GM21619 (cell line): ENCODE data around the gene OR1J1.

Experiments
- ATAC-seq: cut with Tn5 transposase; IDR thresholded peaks from one replicate; pipeline ENCODE4 v1.9.1; 2021; ENCODE audit not compliant: unreplicated experiment

Gene OR1J1

DNA sequence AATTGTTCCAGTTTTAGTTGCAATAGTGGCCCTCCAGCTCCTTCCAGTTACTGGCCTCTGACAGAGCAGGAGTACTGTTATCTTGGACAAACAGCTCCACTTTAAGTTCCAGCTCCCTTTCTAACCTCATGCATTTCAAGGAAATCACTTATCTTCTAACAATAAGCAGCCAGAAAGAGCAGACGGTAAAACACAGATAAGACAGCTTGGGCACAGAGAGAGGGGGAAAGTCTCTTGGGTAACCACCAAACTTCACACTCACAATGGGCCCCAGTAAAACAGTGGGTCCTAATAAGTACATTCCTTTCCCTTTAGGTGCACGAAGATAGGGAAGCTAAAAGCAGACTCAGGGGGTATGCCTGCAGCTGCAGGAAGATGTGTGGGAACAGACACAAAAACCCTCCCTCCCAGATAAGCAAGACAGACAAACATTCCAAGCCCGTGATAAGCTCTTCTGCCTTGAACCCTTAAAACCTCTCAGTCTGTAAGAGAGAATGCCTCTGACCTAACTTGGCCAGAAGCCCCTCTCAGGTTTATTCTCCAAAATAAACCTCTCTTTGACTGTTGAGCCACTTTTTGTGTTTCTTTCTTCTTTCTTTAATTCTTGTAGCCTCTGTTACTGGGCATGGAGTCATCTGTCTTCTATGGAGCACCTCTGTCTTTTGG, 30.8 kb downstream of the OR1J1 start:
- no peak for ATAC-seq

DNA sequence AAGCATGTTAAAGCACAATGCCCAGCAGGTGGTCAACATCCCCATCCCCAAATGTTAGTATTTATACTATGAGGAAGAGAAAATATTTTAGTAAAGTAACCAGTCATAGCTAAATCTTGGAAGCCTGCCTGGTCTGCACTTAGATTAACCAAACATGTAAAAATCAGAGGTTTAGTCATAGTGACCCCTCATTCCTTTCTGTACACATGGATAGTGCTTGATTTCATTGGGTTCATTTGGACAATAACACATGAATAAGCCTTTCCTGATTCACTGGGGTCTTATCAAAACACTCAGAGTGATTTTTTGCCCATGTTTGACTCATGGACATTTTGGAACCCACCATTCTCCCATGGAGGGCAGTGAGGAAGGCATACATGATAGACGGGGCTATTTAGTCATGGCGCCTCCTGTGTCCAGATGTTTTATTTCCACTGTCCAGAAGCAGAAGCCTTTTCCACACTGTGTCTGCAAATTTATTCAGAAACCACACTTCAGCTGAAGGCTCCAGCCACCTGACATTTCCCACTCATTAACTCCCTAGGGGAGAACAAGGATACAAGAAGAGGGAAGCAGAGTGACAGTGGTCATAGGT, 32.5 kb downstream of the OR1J1 start:
- no peak for ATAC-seq

DNA sequence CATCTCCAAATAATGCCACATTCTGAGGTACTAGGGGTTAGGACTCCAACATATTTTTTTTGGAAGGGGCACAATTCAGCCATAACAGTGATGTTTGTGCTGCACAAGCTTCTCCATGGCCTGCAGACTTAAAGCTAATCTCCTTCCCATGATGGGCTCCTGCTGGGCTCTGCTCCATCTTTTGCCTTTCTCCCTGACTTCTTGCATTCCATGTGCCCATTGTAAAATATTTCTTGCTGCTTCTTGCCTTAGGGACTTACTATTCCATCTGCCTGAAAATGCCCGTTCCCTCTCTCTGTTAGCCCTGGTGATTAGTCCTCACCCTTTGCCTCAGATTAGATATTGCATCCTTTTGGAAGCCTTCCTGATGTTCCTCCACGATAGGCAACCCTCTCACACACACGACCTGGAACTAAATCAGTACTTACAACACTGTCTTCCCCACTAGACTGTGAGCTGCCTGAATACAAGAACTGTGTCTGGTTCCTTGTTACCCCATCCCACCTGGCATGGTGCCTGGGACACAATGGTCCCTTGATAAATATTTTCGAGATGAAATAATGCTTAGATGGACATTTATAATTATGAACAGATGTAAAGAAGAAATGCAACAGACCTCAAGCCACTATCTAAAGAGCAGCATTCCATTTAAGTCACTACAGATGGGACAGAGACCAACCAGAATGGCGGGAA, 33.5 kb downstream of the OR1J1 start:
- ATAC-seq, result no peak

DNA sequence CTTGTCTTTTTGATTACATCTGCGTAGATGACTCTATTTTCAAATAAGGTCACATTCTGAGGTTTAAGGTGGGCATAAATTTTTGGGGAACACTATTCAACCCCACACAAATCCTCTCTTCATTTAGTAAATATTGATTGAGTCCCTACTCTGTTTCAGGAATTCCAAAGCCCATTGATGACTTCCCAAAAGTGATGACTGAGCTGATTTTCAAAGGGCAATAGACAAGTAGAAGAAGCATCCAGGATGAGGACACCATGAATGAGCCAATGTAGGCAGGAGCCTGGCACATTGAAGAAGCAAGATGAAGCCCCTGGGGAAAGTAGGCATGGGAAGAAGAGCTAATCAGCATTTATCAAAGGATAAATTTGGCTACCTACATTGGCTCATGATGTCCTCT, 35.2 kb downstream of the OR1J1 start:
- ATAC-seq, result no peak
